Thymus (tissue), 11 donors: ENCODE results near the gene SYNRG. TPM values are rescaled to one million over a fixed set of nuclear protein-coding genes. Genes with fewer than 3 reads are reported as not detected.
A peak's percentile ranks its signal among the peaks of the same experiment; 100 is the strongest.

ENCODE experiments used
- DNase-seq, 9 donors: peaks; one replicate each; pipeline ENCODE4 v3.0.0-alpha.2; 2013; ENCODE audit warnings: low spot score in 9 of 9, low read depth in 6 of 9, missing footprints in 1 of 9
- H3K27ac ChIP-seq, 2 donors: one replicate each; pipeline ENCODE4 v1.5.1; 2013; ENCODE audit warnings: control low read depth in 1 of 2, low read depth in 1 of 2, low read length in 1 of 2, mild to moderate bottlenecking in 1 of 2, moderate library complexity in 1 of 2
- H3K27me3 ChIP-seq, 2 donors: one replicate each; pipeline ENCODE4 v1.5.1; 2013; ENCODE audit warnings: low read length in 1 of 2; ENCODE audit not compliant: control insufficient read depth in 2 of 2, insufficient read depth in 1 of 2
- H3K36me3 ChIP-seq, 2 donors: one replicate each; pipeline ENCODE4 v1.5.1; 2013; ENCODE audit warnings: low read length in 1 of 2, mild to moderate bottlenecking in 1 of 2, moderate library complexity in 1 of 2; ENCODE audit not compliant: control insufficient read depth in 2 of 2, insufficient read depth in 2 of 2
- H3K4me1 ChIP-seq, 2 donors: one replicate each; pipeline ENCODE4 v1.5.1; 2013; ENCODE audit warnings: low read length in 2 of 2; ENCODE audit not compliant: control insufficient read depth in 2 of 2, insufficient read depth in 2 of 2
- H3K4me3 ChIP-seq, 2 donors: one replicate each; pipeline ENCODE4 v1.5.1; 2013; ENCODE audit warnings: low read length in 2 of 2, control low read depth in 1 of 2, mild to moderate bottlenecking in 1 of 2
- H3K9me3 ChIP-seq, 2 donors: one replicate each; pipeline ENCODE4 v1.5.1; 2013; ENCODE audit warnings: low read length in 1 of 2, mild to moderate bottlenecking in 1 of 2; ENCODE audit not compliant: control insufficient read depth in 2 of 2, insufficient read depth in 1 of 2
- WGBS: extraction: QIAGEN DNeasy Blood & Tissue Kit; methylation state at CpG from one replicate; pipeline ENCODE4 v1.1.7; 2013; 5-methylcytosine and 5-hydroxymethylcytosine counted together
- polyA plus RNA-seq: library from polyadenylated mRNA; stranded (reverse); fragments of 200-250 nt; gene quantifications from one replicate; pipeline ENCODE4 v1.2.3, GENCODE V29; 2013
- total RNA-seq: library from RNA; stranded (reverse); fragments of 120-200 nt; gene quantifications from one replicate; pipeline ENCODE4 v1.2.4, GENCODE V29; 2013
- donor health status: healthy.

The SYNRG gene
- total and polyA plus RNA-seq, 2 donors: 17.8 to 20.2 TPM

DNA sequence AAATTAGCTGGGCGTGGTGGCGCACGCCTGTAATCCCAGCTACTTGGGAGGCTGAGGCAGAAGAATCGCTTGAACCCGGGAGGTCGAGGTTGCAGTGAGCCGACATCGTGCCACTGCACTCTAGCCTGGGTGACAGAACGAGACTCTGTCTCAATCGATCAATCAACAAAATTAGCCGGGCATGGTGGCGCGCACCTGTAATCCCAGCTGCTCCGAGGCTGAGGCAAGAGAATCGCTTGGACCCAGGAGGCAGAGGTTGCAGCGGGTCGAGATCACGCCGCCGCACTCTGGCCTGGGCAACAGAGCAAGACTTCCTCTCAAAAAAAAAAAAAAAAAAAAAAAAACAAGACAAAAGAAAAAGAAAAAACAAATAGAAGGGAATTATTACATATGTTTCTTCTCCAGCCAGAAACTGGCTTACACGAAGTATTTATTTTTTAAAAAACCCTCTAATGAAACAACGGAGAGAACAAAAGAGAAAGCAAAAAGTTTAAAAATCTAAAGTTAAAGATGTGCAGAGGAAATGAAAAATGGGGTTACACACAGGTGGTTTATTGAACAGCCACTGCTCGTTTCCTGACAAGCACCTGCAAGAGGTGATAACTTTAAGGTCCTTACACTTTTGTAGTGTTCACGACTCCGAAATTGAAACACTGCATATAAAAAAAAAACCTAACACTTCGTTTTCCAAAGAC, 1.4 kb downstream of the SYNRG start:
- DNase-seq: peak in 8 of 9 donors; percentile 19 to 79 (median 48)
- Histone ChIP-seq H3K4me3 (peak overlapping the region; percentile 87 to 92), H3K9me3 (peaks cover 0 to 4% of the 10 kb centered on the region in 2 donors), H3K36me3 (peaks cover 10 to 20% of the 10 kb centered on the region in 2 donors), H3K4me1 (peaks cover 3 to 20% of the 10 kb centered on the region in 2 donors), H3K27ac (peak overlapping the region; percentile 91 to 97), H3K27me3 (no peaks in the 10 kb centered on the region)
- WGBS: 49% methylated on average over 26 of the region's 26 CpGs

DNA sequence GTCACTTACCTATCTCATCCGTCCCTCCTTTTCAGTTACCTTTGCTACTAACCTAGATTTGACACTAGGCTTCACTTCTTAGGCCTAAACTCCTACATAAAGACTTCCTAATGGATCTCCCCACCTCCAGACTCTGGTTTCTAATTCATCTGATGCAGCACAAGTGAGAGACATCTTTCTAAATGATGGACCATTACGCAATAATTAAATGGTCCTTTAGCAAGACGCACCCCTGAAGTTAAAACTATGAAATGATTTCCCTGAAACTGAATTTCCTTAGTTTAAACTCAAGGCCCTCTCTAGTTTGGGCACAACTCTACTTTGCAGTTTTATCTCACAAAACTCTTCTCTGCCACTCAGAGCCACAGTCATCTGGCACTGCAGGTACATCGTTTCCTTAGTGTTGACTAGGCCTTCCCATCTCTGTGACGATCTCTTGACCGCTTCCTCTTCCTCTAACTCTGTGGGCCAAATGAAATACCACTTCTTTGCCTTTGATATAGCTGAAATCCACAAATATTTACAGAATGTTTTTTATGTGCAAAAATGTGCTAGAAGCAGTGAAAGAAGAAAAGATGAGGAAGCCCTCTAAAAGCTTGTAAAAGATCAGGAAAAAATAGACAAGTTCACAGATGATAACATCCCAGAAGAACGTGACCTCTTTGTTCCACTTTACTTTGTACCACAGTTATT, 3.3 kb downstream of the SYNRG start:
- Histone ChIP-seq H3K4me3 (peak overlapping the region; percentile 5 to 11), H3K27ac (peak overlapping the region in 1 of 2 donors; percentile 66), H3K36me3 (peaks cover 10 to 17% of the 10 kb centered on the region in 2 donors), H3K27me3 (no peaks in the 10 kb centered on the region), H3K4me1 (peaks cover 3 to 20% of the 10 kb centered on the region in 2 donors), H3K9me3 (peaks cover 0 to 4% of the 10 kb centered on the region in 2 donors)
- DNase-seq: peak; percentile 9 to 78 (median 41)
- WGBS: 36% methylated on average over 7 of the region's 7 CpGs

DNA sequence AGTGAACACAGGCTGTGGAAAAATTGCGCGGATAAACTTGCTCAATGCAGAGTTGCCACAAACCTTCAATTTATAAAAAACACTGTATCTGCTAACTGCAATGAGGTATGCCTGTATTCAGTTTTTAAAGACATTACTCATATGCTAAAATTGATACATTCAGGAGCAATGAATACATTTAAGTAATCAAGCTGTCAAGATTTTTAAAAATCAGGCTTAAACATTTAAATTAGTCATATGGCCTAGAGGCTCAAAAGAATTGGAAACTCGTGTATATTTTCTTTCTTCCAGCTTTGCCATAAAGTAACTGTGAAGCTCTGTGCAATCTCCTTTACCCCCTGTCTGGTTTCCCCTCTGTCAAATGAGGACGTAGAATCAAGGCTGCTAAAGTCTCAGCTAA, 4.1 kb downstream of the SYNRG start:
- 83% methylated on average over 4 of the region's 4 CpGs for WGBS
- peaks cover 10 to 24% of the 10 kb centered on the region in 2 donors for H3K36me3 ChIP-seq
- no peak overlapping the region for H3K27ac ChIP-seq
- DNase-seq: no peak
- H3K27me3 ChIP-seq: no peaks in the 10 kb centered on the region
- H3K9me3 ChIP-seq: peaks cover 0 to 4% of the 10 kb centered on the region in 2 donors
- peaks cover 3 to 20% of the 10 kb centered on the region in 2 donors for H3K4me1 ChIP-seq
- H3K4me3 ChIP-seq: no peak overlapping the region

DNA sequence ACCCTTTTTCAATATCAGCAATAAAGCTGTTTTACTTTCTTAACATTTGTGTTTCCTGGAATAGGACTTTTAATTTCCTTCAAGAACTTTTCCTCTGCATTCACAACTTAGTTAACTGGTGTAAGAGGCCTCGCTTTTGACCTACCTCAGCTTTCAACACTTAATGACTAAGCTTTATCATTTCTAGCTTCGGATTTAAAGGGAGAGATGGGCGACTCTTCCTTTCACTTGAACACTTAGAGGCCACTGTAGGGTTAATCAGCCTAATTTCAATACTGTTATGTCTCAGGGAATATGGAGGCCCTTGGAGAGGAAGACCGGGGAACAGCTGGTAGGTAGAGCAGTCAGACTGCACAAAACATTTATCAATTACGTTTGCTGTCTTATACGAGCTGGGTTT, 4.7 kb downstream of the SYNRG start:
- Histone ChIP-seq H3K4me1 (peaks cover 3 to 15% of the 10 kb centered on the region in 2 donors), H3K27me3 (no peaks in the 10 kb centered on the region), H3K9me3 (peaks cover 0 to 4% of the 10 kb centered on the region in 2 donors), H3K36me3 (peaks cover 10 to 24% of the 10 kb centered on the region in 2 donors), H3K4me3 (no peak overlapping the region), H3K27ac (no peak overlapping the region)
- 92% methylated on average over 6 of the region's 6 CpGs for WGBS
- no peak for DNase-seq

DNA sequence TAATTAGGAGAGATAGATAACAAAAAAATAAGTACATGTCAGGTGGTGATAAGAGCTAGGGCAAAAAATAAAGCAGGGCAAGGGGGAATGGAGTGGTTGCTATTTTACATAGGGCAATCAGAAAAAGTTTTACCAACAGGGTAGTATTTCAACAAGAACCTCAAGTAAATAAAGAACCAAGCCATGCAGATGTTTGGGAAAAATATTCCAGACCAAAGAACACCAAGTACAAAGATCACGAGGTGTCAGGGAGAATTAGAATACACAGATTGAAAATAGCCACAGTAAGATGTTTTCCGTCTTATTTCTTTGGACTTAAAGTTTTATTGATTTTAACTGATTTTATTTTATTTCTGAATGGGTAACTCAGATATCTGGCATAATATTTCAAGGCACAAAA, 11.1 kb downstream of the SYNRG start:
- WGBS: 99% methylated on average over 2 of the region's 2 CpGs
- Histone ChIP-seq H3K27ac (no peak overlapping the region), H3K4me1 (no peaks in the 10 kb centered on the region), H3K36me3 (peaks cover 33 to 58% of the 10 kb centered on the region in 2 donors), H3K27me3 (no peaks in the 10 kb centered on the region), H3K9me3 (no peaks in the 10 kb centered on the region), H3K4me3 (no peak overlapping the region)
- DNase-seq: no peak

DNA sequence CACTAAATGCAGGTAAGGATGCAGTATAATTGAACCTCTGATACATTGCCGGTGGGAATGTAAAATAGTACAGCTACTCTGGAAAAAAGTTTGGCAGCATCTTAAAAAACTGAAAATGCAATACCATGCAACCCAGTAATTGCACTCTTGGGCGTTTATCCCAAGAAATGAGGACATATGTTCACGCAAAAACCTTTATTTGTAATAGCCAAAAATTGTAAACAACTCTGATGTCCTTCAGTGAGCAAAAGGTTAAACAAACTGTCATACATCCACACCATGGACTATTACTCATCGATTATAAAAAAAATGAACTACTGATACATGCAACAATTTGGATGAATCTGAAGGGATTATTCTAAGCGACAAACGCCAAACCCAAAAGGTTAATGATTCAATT, 16.9 kb downstream of the SYNRG start:
- no peak overlapping the region for H3K27ac ChIP-seq
- no peaks in the 10 kb centered on the region for H3K9me3 ChIP-seq
- no peaks in the 10 kb centered on the region for H3K27me3 ChIP-seq
- peaks cover 38 to 59% of the 10 kb centered on the region in 2 donors for H3K36me3 ChIP-seq
- H3K4me1 ChIP-seq: no peaks in the 10 kb centered on the region
- WGBS: 97% methylated on average over 6 of the region's 6 CpGs
- no peak overlapping the region for H3K4me3 ChIP-seq
- DNase-seq: no peak

DNA sequence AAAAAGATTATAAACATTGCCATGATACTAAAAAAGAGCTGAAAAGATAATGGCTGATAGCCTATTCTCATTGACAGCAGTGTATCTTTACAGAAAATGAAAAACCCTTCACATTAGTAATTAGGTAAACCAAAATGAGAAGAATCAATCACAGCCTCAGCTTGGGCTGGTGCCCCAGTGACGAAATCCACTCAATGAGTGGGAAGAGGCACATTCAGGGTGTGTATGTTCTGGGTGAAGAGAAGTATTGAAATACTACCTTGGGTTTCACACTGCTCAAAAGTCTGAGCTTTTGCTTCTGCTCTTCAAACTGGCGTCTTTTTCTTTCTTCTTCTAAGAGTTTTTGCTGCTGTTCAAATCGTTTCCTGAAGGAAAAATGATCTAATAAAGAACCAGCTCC, 24.2 kb downstream of the SYNRG start:
- Histone ChIP-seq H3K4me1 (no peaks in the 10 kb centered on the region), H3K36me3 (peaks cover 48 to 70% of the 10 kb centered on the region in 2 donors), H3K27ac (no peak overlapping the region), H3K27me3 (no peaks in the 10 kb centered on the region), H3K9me3 (no peaks in the 10 kb centered on the region), H3K4me3 (no peak overlapping the region)
- DNase-seq: no peak
- 96% methylated on average over 3 of the region's 3 CpGs for WGBS

DNA sequence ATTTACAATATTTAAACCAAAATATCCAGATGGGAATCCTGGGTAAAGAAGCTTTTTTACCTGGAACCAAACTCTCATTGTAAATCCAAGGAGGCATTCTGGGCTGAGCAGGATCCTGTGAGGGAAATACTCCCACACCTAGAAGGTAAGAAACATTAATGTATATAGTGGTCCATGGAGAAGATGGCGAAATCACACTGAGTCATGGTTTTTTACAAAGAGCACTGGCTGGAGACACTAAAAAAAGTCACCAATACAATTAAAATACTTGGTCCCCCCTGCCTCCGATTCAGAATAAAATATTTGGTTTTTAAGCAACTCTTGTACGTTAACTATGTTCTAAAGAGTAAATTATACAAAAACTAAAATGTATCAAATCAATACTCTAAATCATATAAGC, 32.9 kb downstream of the SYNRG start:
- no peak for DNase-seq
- Histone ChIP-seq H3K9me3 (no peaks in the 10 kb centered on the region), H3K27me3 (no peaks in the 10 kb centered on the region), H3K36me3 (peaks cover 38 to 61% of the 10 kb centered on the region in 2 donors), H3K4me1 (no peaks in the 10 kb centered on the region), H3K27ac (no peak overlapping the region), H3K4me3 (no peak overlapping the region)
- 96% methylated on average over 3 of the region's 3 CpGs for WGBS

DNA sequence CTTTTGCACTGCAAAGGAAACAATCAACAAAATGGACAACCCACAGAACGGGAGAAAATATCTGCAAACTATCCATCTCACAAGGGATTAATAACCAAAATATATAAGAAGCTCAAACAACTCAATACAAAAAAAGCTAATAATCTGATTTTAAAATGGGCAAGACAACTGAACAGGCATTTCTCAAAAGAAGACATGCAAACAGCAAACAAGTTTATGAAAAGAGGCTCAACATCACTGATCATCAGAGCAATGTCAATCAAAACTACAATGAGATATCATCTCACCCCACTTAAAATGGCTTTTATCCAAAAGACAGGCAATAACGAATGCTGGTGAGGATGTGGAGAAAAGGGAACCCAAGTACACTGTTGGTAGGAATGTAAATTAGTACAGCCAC, 34.8 kb downstream of the SYNRG start:
- Histone ChIP-seq H3K9me3 (no peaks in the 10 kb centered on the region), H3K4me1 (no peaks in the 10 kb centered on the region), H3K36me3 (peaks cover 38 to 64% of the 10 kb centered on the region in 2 donors), H3K27ac (no peak overlapping the region), H3K27me3 (no peaks in the 10 kb centered on the region), H3K4me3 (no peak overlapping the region)
- DNase-seq: no peak
- WGBS: 97% methylated on average over 2 of the region's 2 CpGs
